22Rv1 (cell line): ENCODE data around the gene GRIK4.

Experiments
- H3K27ac ChIP-seq: fragments of 450-650 bp; 2 replicates; pipeline ENCODE4 v1.5.1; 2017
- CTCF ChIP-seq: fragments of 450-650 bp; IDR thresholded peaks from 2 replicates; pipeline ENCODE4 v1.5.1; 2017; ENCODE audit warnings: mild to moderate bottlenecking
- ZFX ChIP-seq: fragments of 450-650 bp; IDR thresholded peaks from 2 replicates; pipeline ENCODE4 v1.6.1; 2017; ENCODE audit warnings: antibody characterized with exemption, borderline replicate concordance

GRIK4 gene

GRCh38 chr11:120657306-120658070 lies 145.9 kb downstream of the GRIK4 start:
- peak overlapping the region; percentile 76 for H3K27ac ChIP-seq
- no peak for TF ChIP-seq ZFX
- TF ChIP-seq CTCF, result no peak

- H3K27ac ChIP-seq, result peak overlapping the region; percentile 76
- TF ChIP-seq ZFX, result no peak
- no peak for TF ChIP-seq CTCF
These were observed 146.5 kb downstream of the GRIK4 start for GRCh38 chr11:120658071-120658423.

- TF ChIP-seq CTCF (no peak), ZFX (no peak)
- H3K27ac ChIP-seq, result no peak overlapping the region
These were observed 147.5 kb downstream of the GRIK4 start for GRCh38 chr11:120659076-120659475.

- no peak overlapping the region for H3K27ac ChIP-seq
- peak; percentile 59 for TF ChIP-seq CTCF
- no peak for TF ChIP-seq ZFX
These were observed 148.5 kb downstream of the GRIK4 start for GRCh38 chr11:120660024-120660565.

GRCh38 chr11:120662071-120662676 lies 150.6 kb downstream of the GRIK4 start:
- H3K27ac ChIP-seq, result no peak overlapping the region

GRCh38 chr11:120663142-120663541 lies 151.6 kb downstream of the GRIK4 start:
- no peak for TF ChIP-seq CTCF
- TF ChIP-seq ZFX, result no peak
- H3K27ac ChIP-seq, result no peak overlapping the region

More at GRCh38 chr11:120662071-120662676, 150.6 kb downstream of the GRIK4 start:
- no peak for TF ChIP-seq ZFX

GRCh38 chr11:120666121-120666639 lies 154.6 kb downstream of the GRIK4 start:
- TF ChIP-seq ZFX (no peak), CTCF (no peak)

More at GRCh38 chr11:120666121-120666639, 154.6 kb downstream of the GRIK4 start:
- no peak overlapping the region for H3K27ac ChIP-seq
